Neural progenitor cell (in vitro differentiated cells): ENCODE data around the gene PER3. TPM values are rescaled to one million over a fixed set of nuclear protein-coding genes. Genes with fewer than 3 reads are reported as not detected.
A peak's percentile ranks its signal among the peaks of the same experiment; 100 is the strongest.

ENCODE experiments used
- DNase-seq: peaks from one replicate; pipeline ENCODE4 v3.0.0-alpha.2; 2016; ENCODE audit warnings: low spot score
- H2AFZ ChIP-seq: fragments of 200-600 bp; sonication (generic); replicated peaks from 2 replicates; pipeline ENCODE4 v1.6.1; 2016; ENCODE audit warnings: antibody characterized with exemption
- H3F3A ChIP-seq: fragments of 200-600 bp; sonication (generic); 2 replicates; pipeline ENCODE4 v1.6.1; 2016; ENCODE audit warnings: antibody characterized with exemption, low read depth
- H3K27ac ChIP-seq: fragments of 200-600 bp; sonication (generic); 2 replicates; pipeline ENCODE4 v1.5.1; 2016; ENCODE audit warnings: mild to moderate bottlenecking
- H3K27me3 ChIP-seq: fragments of 200-600 bp; sonication (generic); 2 replicates; pipeline ENCODE4 v1.6.1; 2016; ENCODE audit warnings: mild to moderate bottlenecking, moderate library complexity
- H3K36me3 ChIP-seq: fragments of 200-600 bp; sonication (generic); 2 replicates; pipeline ENCODE4 v1.5.1; 2016
- H3K4me1 ChIP-seq: fragments of 200-600 bp; sonication (generic); 2 replicates; pipeline ENCODE4 v1.6.1; 2016; ENCODE audit warnings: mixed run types
- H3K4me2 ChIP-seq: fragments of 200-600 bp; sonication (generic); 2 replicates; pipeline ENCODE4 v1.6.1; 2016
- H3K4me3 ChIP-seq: fragments of 200-600 bp; sonication (generic); 2 replicates; pipeline ENCODE4 v1.5.1; 2016
- H3K79me2 ChIP-seq: fragments of 200-600 bp; sonication (generic); 2 replicates; pipeline ENCODE4 v1.6.1; 2016; ENCODE audit warnings: low read depth
- H3K9ac ChIP-seq: fragments of 200-600 bp; sonication (generic); 2 replicates; pipeline ENCODE4 v1.6.1; 2016
- H3K9me3 ChIP-seq: fragments of 200-600 bp; sonication (generic); 2 replicates; pipeline ENCODE4 v1.5.1; 2016; ENCODE audit warnings: low read depth
- H4K20me1 ChIP-seq: fragments of 200-600 bp; sonication (generic); 2 replicates; pipeline ENCODE4 v1.6.1; 2016; ENCODE audit warnings: low read depth
- H3K27ac Mint-ChIP-seq: 3 replicates; pipeline ENCODE4 v1.8.0; 2021; ENCODE audit warnings: mixed read lengths
- H3K27me3 Mint-ChIP-seq: 2 replicates; pipeline ENCODE4 v1.8.0; 2022; ENCODE audit warnings: low read depth, mild to moderate bottlenecking, inconsistent platforms, moderate library complexity, mixed read lengths; ENCODE audit not compliant: insufficient read depth
- H3K36me3 Mint-ChIP-seq: 3 replicates; pipeline ENCODE4 v1.8.0; 2021; ENCODE audit warnings: mixed read lengths
- H3K4me1 Mint-ChIP-seq: 3 replicates; pipeline ENCODE4 v1.8.0; 2021; ENCODE audit warnings: mixed read lengths
- H3K4me3 Mint-ChIP-seq: 3 replicates; pipeline ENCODE4 v1.8.0; 2021; ENCODE audit warnings: mild to moderate bottlenecking, moderate library complexity, mixed read lengths
- H3K9me3 Mint-ChIP-seq: 3 replicates; pipeline ENCODE4 v1.8.0; 2020; ENCODE audit warnings: mixed read lengths
- CTCF ChIP-seq: fragments of 200-600 bp; sonication (generic); IDR thresholded peaks from 2 replicates; pipeline ENCODE4 v1.5.1; 2017; ENCODE audit warnings: antibody characterized with exemption, mild to moderate bottlenecking
- EZH2 ChIP-seq: fragments of 200-600 bp; sonication (generic); IDR thresholded peaks from 2 replicates; pipeline ENCODE4 v1.6.1; 2017; ENCODE audit warnings: antibody characterized with exemption, mild to moderate bottlenecking, moderate library complexity
- EZH2phosphoT487 ChIP-seq: fragments of 200-600 bp; sonication (generic); IDR thresholded peaks from 2 replicates; pipeline ENCODE4 v1.6.1; 2017; ENCODE audit warnings: antibody characterized with exemption
- total RNA-seq: library from RNA; depleted of rRNA; stranded (reverse); fragments of >200 nt; gene quantifications from 2 replicates; pipeline ENCODE4 v1.2.3, GENCODE V29; 2015; ENCODE audit warnings: low replicate concordance

The PER3 gene
- total RNA-seq, 1 donor from 2014 or later, result 3.6 TPM

DNA sequence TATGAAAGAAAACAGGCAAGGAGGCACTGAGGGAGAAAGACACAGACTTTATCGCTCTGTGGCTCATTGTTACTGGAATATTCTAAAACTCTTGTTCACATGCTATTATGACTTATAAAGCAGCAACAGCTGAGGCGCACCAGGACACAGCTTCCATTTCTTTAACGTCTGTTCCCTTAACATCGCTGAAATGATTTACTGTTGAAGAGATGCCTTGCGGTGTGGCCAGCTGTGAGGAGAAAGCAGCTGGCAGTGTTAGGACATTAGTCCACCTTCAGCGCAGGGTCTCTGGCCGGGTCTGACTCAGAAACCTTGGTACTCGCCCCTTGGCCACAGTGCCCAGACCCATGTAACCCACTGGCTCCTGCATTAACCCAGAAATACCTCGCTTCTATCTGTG is 3.1 kb upstream of the PER3 start:
- H4K20me1 ChIP-seq, result peaks cover 3% of the 10 kb centered on the region
- H3K27me3 Mint-ChIP-seq, result peaks cover 2% of the 10 kb centered on the region
- H3K4me1 Mint-ChIP-seq, result peaks cover 13% of the 10 kb centered on the region
- no peak overlapping the region for H3K27ac Mint-ChIP-seq
- H3K9ac ChIP-seq, result no peak overlapping the region
- no peak overlapping the region for H3K4me3 Mint-ChIP-seq
- peaks cover 33% of the 10 kb centered on the region for H3F3A ChIP-seq
- TF ChIP-seq EZH2 (no peak), CTCF (no peak), EZH2phosphoT487 (no peak)
- H3K9me3 ChIP-seq, result peaks cover 4% of the 10 kb centered on the region
- no peak overlapping the region for H3K27ac ChIP-seq
- peaks cover 5% of the 10 kb centered on the region for H3K79me2 ChIP-seq
- DNase-seq, result no peak
- no peak overlapping the region for H3K4me2 ChIP-seq
- H3K27me3 ChIP-seq, result peaks cover 11% of the 10 kb centered on the region
- no peaks in the 10 kb centered on the region for H3K4me1 ChIP-seq
- H3K36me3 Mint-ChIP-seq, result peaks cover 34% of the 10 kb centered on the region
- H3K36me3 ChIP-seq, result peaks cover 7% of the 10 kb centered on the region
- H3K9me3 Mint-ChIP-seq, result no peaks in the 10 kb centered on the region
- no peak overlapping the region for H2AFZ ChIP-seq
- no peak overlapping the region for H3K4me3 ChIP-seq

DNA sequence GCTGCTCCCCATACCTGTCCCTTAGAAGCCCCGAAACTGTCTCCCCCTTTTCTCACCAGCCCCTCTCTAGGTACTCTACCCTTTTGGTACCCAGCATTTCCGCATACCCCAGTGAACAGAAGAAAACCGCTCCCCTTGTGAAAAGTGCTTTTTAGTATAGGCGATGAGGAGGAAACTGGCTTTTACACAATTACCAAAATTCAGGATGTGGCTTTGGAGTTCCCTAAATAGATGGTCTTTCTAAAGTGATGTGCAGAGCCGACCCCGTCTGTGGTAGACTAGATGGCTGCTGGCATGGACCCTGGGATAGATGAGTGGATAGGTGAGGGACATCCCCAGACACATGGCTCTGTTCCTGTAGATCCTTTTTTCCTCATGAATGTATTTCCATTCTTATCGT is 2.6 kb upstream of the PER3 start:
- H2AFZ ChIP-seq, result no peak overlapping the region
- H3K4me2 ChIP-seq, result no peak overlapping the region
- H3F3A ChIP-seq, result peaks cover 33% of the 10 kb centered on the region
- H3K36me3 ChIP-seq, result peaks cover 7% of the 10 kb centered on the region
- peaks cover 3% of the 10 kb centered on the region for H4K20me1 ChIP-seq
- Mint-ChIP-seq H3K36me3 (peaks cover 34% of the 10 kb centered on the region), H3K9me3 (no peaks in the 10 kb centered on the region), H3K27ac (no peak overlapping the region), H3K4me1 (peaks cover 13% of the 10 kb centered on the region), H3K27me3 (peaks cover 2% of the 10 kb centered on the region), H3K4me3 (no peak overlapping the region)
- H3K9me3 ChIP-seq, result peaks cover 4% of the 10 kb centered on the region
- H3K79me2 ChIP-seq, result peaks cover under 1% of the 10 kb centered on the region
- no peaks in the 10 kb centered on the region for H3K4me1 ChIP-seq
- H3K27ac ChIP-seq, result no peak overlapping the region
- H3K27me3 ChIP-seq, result peaks cover 11% of the 10 kb centered on the region
- H3K4me3 ChIP-seq, result no peak overlapping the region
- no peak for TF ChIP-seq EZH2phosphoT487
- no peak for TF ChIP-seq CTCF
- no peak for DNase-seq
- H3K9ac ChIP-seq, result no peak overlapping the region

GRCh38 chr1:7781923-7782495 is 2.1 kb upstream of the PER3 start:
- Mint-ChIP-seq H3K27me3 (peaks cover 2% of the 10 kb centered on the region), H3K36me3 (peaks cover 33% of the 10 kb centered on the region), H3K4me1 (peaks cover 13% of the 10 kb centered on the region), H3K9me3 (no peaks in the 10 kb centered on the region), H3K27ac (no peak overlapping the region), H3K4me3 (peak overlapping the region; percentile 84)
- peaks cover 11% of the 10 kb centered on the region for H3K27me3 ChIP-seq
- no peak overlapping the region for H2AFZ ChIP-seq
- peaks cover 2% of the 10 kb centered on the region for H4K20me1 ChIP-seq
- H3K9ac ChIP-seq, result no peak overlapping the region
- H3K36me3 ChIP-seq, result peaks cover 7% of the 10 kb centered on the region
- H3K9me3 ChIP-seq, result peaks cover 4% of the 10 kb centered on the region
- H3K79me2 ChIP-seq, result no peaks in the 10 kb centered on the region
- no peak for TF ChIP-seq CTCF
- TF ChIP-seq EZH2phosphoT487, result no peak
- TF ChIP-seq EZH2, result no peak
- H3K4me2 ChIP-seq, result no peak overlapping the region
- no peak overlapping the region for H3K4me3 ChIP-seq
- peaks cover 33% of the 10 kb centered on the region for H3F3A ChIP-seq
- no peak overlapping the region for H3K27ac ChIP-seq
- no peaks in the 10 kb centered on the region for H3K4me1 ChIP-seq
- DNase-seq, result no peak
